Esophagus squamous epithelium (tissue), 5 donors: ENCODE measurements around the gene MAN1C1. TPM values are rescaled to one million over a fixed set of nuclear protein-coding genes. Genes with fewer than 3 reads are reported as not detected.

Experiments used
- DNase-seq: peaks from one replicate; lab custom pipeline; 2025; lab: John Stamatoyannopoulos, UW
- H3K27ac ChIP-seq, 4 donors: fragments of 200-600 bp; sonication (generic); one replicate each; pipeline ENCODE4 v1.5.1; 2016 to 2019; ENCODE audit warnings: mild to moderate bottlenecking in 1 of 4
- H3K27me3 ChIP-seq, 4 donors: fragments of 200-600 bp; sonication (generic); 1 replicate in 3 of 4; 2 replicates in 1 of 4; pipeline versions ENCODE4 v1.5.1 to v1.6.0; 2017 to 2021; ENCODE audit warnings: antibody characterized with exemption in 1 of 4
- H3K36me3 ChIP-seq, 3 donors: fragments of 200-600 bp; sonication (generic); one replicate each; pipeline ENCODE4 v1.5.1; 2016 to 2019
- H3K4me1 ChIP-seq, 3 donors: fragments of 200-600 bp; sonication (generic); one replicate each; pipeline ENCODE4 v1.5.1; 2017 to 2019
- H3K4me3 ChIP-seq, 4 donors: fragments of 200-600 bp; sonication (generic); 1 replicate in 3 of 4; 2 replicates in 1 of 4; pipeline ENCODE4 v1.5.1; 2016 to 2019; ENCODE audit warnings: mild to moderate bottlenecking in 2 of 4, moderate library complexity in 1 of 4
- H3K9me3 ChIP-seq, 3 donors: fragments of 200-600 bp; sonication (generic); one replicate each; pipeline ENCODE4 v1.5.1; 2016 to 2019
- POLR2A ChIP-seq, 4 donors: fragments of 450-650 bp; IDR thresholded peaks; one replicate each; pipeline ENCODE4 v1.6.1; 2017; ENCODE audit warnings: antibody characterized with exemption in 4 of 4, mild to moderate bottlenecking in 4 of 4, moderate library complexity in 3 of 4
- WGBS, 2 donors: methylation state at CpG; one replicate each; pipeline ENCODE4 v1.1.5; 2018; 5-methylcytosine and 5-hydroxymethylcytosine counted together
- intact Hi-C: fragments of 100-400 bp; cut with DNase I; formaldehyde crosslinking; loops from one replicate; pipeline ENCODE4 v1.15.0; 2022
- total RNA-seq, 4 donors: library from RNA; depleted of rRNA; stranded (reverse); fragments of >200 nt; gene quantifications; one replicate each; pipeline ENCODE4 v1.1.0, GENCODE V29; 2016
- TF ChIP-seq, protein P1 (sequence below), 6 experiments: fragments of 450-650 bp in 4 of 6; fragments of 200-600 bp in 2 of 6; sonication (generic) in 2 of 6; IDR thresholded peaks; one replicate each; pipeline ENCODE4 v1.5.1; 2016 to 2019; ENCODE audit warnings: antibody characterized with exemption in 6 of 6, mild to moderate bottlenecking in 4 of 6, moderate library complexity in 4 of 6
- donor health status: DM: yes; HTN: yes; CAD: no.

Gene MAN1C1
- total RNA-seq, 4 donors from 2014 or later, result 0.91 to 7.4 (median 3.8) TPM

DNA sequence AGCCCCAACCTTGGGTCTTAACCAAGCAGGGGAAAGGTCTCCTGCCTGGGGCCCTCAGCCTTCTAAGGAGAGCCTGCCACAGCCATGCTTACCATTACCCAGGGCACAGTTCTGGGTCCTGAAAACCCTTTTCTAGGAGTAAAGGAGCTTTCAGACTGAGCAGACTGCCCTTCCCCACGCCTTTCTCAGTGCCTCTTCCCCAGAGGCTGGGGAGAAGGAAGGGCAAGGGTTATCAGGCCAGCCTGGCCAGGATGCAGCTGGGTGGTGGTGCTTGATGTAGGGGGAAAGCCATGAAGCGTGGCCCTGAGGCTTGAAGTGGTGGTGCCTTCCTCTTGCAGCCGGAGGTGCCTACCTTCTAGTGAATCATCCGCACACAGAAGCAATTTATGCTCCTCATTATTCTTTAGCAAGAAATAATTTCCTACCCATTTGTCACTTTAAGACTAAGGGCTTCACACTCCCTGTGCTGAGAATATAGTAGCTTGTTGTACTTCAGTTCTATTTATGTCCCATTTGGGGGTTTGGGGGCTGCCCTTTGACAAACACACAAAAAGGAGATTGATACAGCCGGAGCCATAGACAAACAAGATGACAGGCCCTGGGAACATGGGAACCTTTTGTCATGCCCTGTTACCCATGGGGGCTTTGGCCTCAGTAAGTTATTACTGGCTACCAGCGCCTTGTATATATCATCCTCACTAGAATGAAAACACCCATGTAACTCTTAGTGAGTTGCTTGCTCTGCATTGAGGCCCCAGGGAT, 40.7 kb downstream of the MAN1C1 start:
- intact Hi-C loops, result no loop called here
- H3K4me3 ChIP-seq, result no peak overlapping the region
- no peak for DNase-seq

DNA sequence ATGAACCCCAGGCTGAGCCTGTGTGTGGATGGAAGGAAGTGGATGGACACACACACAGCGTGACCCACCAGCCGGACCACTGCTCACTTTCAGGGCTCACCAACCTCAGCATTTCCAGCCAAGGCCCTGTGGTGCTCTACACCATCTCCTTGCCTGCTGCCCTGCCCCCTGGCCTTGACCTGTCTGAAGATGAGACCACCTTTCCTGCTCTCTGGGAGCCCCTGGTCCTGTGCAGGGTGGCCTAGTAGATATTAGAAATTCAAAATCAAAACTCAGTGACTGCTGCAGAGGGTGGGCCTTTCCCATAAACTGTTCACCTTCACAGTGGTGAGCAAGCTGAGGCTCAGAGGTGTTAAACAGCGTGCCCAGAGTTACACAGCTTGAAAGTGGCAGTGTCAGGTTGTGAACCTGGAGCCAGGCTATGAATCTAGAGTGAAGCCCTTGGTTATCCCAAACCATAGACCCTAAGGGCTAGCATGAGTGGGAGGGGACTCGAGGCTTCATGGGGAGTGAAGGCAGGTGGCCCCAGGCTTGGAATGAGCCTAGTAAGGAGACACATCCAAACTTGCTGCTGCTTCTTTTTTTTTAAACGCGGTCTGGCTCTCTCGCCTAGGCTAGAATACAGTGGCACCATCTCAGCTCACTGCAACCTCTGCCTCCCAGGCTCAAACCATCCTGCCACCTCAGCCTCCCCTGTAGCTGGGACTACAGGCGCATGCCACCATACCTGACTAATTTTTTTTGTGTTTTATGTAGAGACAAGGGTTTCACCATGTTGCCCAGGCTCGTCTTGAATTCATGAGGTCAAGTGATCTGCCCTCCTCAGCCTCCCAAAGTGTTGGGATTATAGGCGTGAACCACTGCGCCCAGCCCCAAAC, 41.5 kb downstream of the MAN1C1 start:
- intact Hi-C loops, result no loop called here

More for the DNA sequence above, 40.7 kb downstream of the MAN1C1 start:
- 64 to 68% methylated on average over 5 of the region's 6 CpGs for WGBS, 2 donors
- peak overlapping the region in 2 of 4 donors; percentile 19 to 44 for H3K27ac ChIP-seq
- no peaks in the 10 kb centered on the region for H3K27me3 ChIP-seq
- H3K36me3 ChIP-seq, result no peaks in the 10 kb centered on the region
- TF ChIP-seq, protein P1, sequence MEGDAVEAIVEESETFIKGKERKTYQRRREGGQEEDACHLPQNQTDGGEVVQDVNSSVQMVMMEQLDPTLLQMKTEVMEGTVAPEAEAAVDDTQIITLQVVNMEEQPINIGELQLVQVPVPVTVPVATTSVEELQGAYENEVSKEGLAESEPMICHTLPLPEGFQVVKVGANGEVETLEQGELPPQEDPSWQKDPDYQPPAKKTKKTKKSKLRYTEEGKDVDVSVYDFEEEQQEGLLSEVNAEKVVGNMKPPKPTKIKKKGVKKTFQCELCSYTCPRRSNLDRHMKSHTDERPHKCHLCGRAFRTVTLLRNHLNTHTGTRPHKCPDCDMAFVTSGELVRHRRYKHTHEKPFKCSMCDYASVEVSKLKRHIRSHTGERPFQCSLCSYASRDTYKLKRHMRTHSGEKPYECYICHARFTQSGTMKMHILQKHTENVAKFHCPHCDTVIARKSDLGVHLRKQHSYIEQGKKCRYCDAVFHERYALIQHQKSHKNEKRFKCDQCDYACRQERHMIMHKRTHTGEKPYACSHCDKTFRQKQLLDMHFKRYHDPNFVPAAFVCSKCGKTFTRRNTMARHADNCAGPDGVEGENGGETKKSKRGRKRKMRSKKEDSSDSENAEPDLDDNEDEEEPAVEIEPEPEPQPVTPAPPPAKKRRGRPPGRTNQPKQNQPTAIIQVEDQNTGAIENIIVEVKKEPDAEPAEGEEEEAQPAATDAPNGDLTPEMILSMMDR (IDR thresholded peaks at IDR 0.05), result no peak
- TF ChIP-seq POLR2A (IDR thresholded peaks at IDR 0.05), result no peak
- peaks cover 5 to 54% (median 23%) of the 10 kb centered on the region in 3 donors for H3K4me1 ChIP-seq
- H3K9me3 ChIP-seq, result no peaks in the 10 kb centered on the region

DNA sequence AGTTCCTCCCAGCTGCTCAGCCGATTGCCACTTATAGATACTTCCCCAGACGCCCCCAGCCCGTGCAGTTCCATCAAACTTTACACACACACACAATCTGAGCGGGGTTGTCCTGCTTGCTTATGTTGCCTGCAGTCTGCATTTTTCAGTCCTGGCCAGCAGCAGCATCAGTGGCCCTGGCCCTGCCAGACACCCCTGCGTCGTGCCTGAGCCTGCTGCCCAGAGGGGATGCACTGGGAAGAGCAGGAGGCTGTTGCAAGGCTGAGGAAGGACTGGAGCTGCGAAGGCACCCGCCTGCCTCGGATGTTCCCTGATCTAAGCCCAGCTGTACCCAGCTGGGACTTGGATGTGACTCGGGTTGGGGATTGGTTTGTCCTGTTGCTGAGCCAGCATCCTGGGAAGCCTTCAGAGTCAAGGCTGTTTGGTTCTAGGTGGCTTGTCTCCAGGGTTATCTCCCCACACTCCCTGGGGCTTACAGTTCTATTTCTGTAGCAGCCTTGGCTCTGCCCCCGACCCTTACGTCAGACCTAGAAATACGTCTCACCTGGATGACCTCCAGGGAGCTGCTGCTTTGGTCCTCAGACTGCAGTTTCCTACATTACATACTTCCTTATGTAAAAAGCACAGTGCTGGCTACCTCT, 42.3 kb downstream of the MAN1C1 start:
- Histone ChIP-seq H3K9me3 (no peaks in the 10 kb centered on the region), H3K27ac (peak overlapping the region in 2 of 4 donors; percentile 35 to 50), H3K36me3 (no peaks in the 10 kb centered on the region), H3K27me3 (no peaks in the 10 kb centered on the region), H3K4me1 (peaks cover 5 to 55% (median 23%) of the 10 kb centered on the region in 3 donors), H3K4me3 (no peak overlapping the region)
- no peak for DNase-seq
- TF ChIP-seq, protein P1 (IDR thresholded peaks at IDR 0.05), result no peak
- TF ChIP-seq POLR2A (IDR thresholded peaks at IDR 0.05), result no peak
- intact Hi-C loops, result no loop called here
- 40 to 50% methylated on average over 11 of the region's 13 CpGs for WGBS, 2 donors

More for the DNA sequence above, 41.5 kb downstream of the MAN1C1 start:
- TF ChIP-seq, protein P1 (IDR thresholded peaks at IDR 0.05), result no peak
- no peak for TF ChIP-seq POLR2A (IDR thresholded peaks at IDR 0.05)
- Histone ChIP-seq H3K36me3 (no peaks in the 10 kb centered on the region), H3K4me3 (no peak overlapping the region), H3K27ac (peak overlapping the region in 1 of 4 donors; percentile 35), H3K27me3 (no peaks in the 10 kb centered on the region), H3K4me1 (peaks cover 5 to 50% (median 23%) of the 10 kb centered on the region in 3 donors), H3K9me3 (no peaks in the 10 kb centered on the region)
- no peak for DNase-seq
- WGBS, 2 donors, result 75 to 76% methylated on average over 8 to 9 of the region's 11 CpGs

DNA sequence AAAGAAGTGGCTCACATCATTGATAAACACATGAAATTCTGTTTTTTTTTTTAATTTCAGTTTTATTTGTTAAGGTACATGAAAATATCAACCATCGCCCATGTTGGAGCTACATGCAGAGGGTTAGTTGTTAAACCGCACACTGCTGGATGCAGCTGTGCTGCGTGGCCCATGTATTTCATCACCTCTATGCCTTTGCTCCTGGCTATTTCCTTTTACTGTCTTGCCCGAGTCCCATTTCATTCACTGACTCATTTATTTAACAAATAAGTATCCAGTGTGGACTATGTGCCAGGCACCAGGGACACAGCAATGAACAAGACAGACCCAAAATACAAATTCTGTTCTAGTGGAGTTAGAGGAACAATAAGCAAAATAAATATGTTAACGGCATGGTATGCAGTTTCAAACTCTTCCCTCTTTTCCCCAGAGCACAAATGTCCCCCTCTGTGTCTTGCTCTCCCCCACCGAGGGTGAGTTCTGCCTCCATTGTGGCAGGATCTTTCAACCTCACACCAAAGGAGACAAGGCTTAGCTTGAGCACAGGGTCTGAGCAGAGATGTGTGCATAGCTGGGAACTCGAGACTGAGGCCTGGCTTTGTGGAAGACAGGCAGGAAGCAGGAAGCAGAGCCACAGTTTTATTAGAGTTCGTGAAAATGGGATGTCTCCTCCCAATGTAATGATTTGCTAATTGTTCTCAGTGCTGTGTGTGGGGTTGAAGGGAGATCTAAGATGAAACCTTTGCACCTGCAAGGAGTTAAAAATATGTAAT, 44.6 kb downstream of the MAN1C1 start:
- WGBS, 2 donors, result 53 to 58% methylated on average over 7 to 8 of the region's 8 CpGs
- Histone ChIP-seq H3K4me3 (no peak overlapping the region), H3K4me1 (peaks cover 5 to 55% (median 23%) of the 10 kb centered on the region in 3 donors), H3K27ac (peak overlapping the region in 2 of 4 donors; percentile 29 to 40), H3K27me3 (no peaks in the 10 kb centered on the region), H3K9me3 (no peaks in the 10 kb centered on the region), H3K36me3 (no peaks in the 10 kb centered on the region)
- intact Hi-C loops, result no loop called here
- TF ChIP-seq, protein P1 (IDR thresholded peaks at IDR 0.05), result no peak
- no peak for TF ChIP-seq POLR2A (IDR thresholded peaks at IDR 0.05)
- no peak for DNase-seq
